Endothelial cell of umbilical vein (primary cell): ENCODE results near the gene BACH2. TPM values are rescaled to one million over a fixed set of nuclear protein-coding genes. Genes with fewer than 3 reads are reported as not detected.

Experiments used
- BruUV-seq: library from RNA; stranded (reverse); fragments of 400-500 nt; replicated peaks from 2 replicates; lab custom pipeline; 2021; lab: Mats Ljungman, UMichigan
- CTCF ChIA-PET: fragments of 300-600, 350-600 bp; sonication (Branson Sonifier 250); formaldehyde crosslinking; loops from one replicate; lab custom pipeline; 2021; ENCODE audit warnings: antibody characterized with exemption, inconsistent platforms; lab: Charles Lee
- POLR2A ChIA-PET: fragments of 300-600, 350-600 bp; sonication (Branson Sonifier 250); formaldehyde crosslinking; loops from one replicate; lab custom pipeline; 2021; ENCODE audit warnings: antibody characterized with exemption, inconsistent platforms; lab: Charles Lee
- DNase-seq: peaks from one replicate; pipeline ENCODE4 v3.0.0-alpha.2; 2011; ENCODE audit warnings: low read depth, low spot score
- FAIRE-seq: peaks from 2 replicates; lab custom pipeline; 2011; peaks lifted over from hg19 to GRCh38; lab: Jason Lieb, UNC
- H2AFZ ChIP-seq: 2 replicates; pipeline ENCODE4 v1.6.0; 2012; ENCODE audit warnings: low read depth, low read length, control low read depth, inconsistent platforms
- H3K27ac ChIP-seq: 2 replicates; pipeline ENCODE4 v1.5.1; 2011; ENCODE audit warnings: low read depth, mild to moderate bottlenecking, control low read depth, low read length, moderate library complexity; ENCODE audit not compliant: insufficient read depth
- H3K27me3 ChIP-seq, 2 experiments: 2 replicates each; pipeline versions ENCODE4 v1.6.0 to v1.6.1; 2011; ENCODE audit warnings: low read length in 2 of 2, mixed read lengths in 1 of 2; ENCODE audit not compliant: control insufficient read depth in 2 of 2, insufficient read depth in 2 of 2
- H3K36me3 ChIP-seq, 2 experiments: 2 replicates in 1 of 2; 3 replicates in 1 of 2; pipeline ENCODE4 v1.5.1; 2011; ENCODE audit warnings: low read length in 2 of 2, mild to moderate bottlenecking in 1 of 2, moderate library complexity in 1 of 2; ENCODE audit not compliant: control insufficient read depth in 2 of 2, insufficient read depth in 2 of 2; ENCODE audit errors: extremely low read depth in 1 of 2
- H3K4me1 ChIP-seq: 3 replicates; pipeline ENCODE4 v1.5.1; 2011; ENCODE audit warnings: mild to moderate bottlenecking, low read length; ENCODE audit not compliant: control insufficient read depth, insufficient read depth; ENCODE audit errors: extremely low read depth
- H3K4me2 ChIP-seq: 2 replicates; pipeline ENCODE4 v1.6.1; 2011; ENCODE audit warnings: low read length, control low read depth, mixed read lengths; ENCODE audit not compliant: insufficient read depth
- H3K4me3 ChIP-seq, 3 experiments: fragments of 200-600 bp in 1 of 3; sonication (generic), shearing (Covaris generic) in 1 of 3; replicated peaks in 1 of 3; 2 replicates each; pipeline ENCODE4 v1.5.1; 2011 to 2016; ENCODE audit warnings: control low read depth in 3 of 3, low read length in 3 of 3, mild to moderate bottlenecking in 2 of 3, inconsistent platforms in 1 of 3, low read depth in 1 of 3, moderate library complexity in 1 of 3; ENCODE audit not compliant: insufficient read depth in 1 of 3
- H3K79me2 ChIP-seq: 2 replicates; pipeline ENCODE4 v1.6.0; 2012; ENCODE audit warnings: low read length, inconsistent platforms; ENCODE audit not compliant: control insufficient read depth, insufficient read depth
- H3K9ac ChIP-seq: replicated peaks from 2 replicates; pipeline ENCODE3; 2011; ENCODE audit warnings: low read length, control low read depth; ENCODE audit not compliant: insufficient read depth; ENCODE audit errors: extremely low read depth
- H3K9me1 ChIP-seq: replicated peaks from 3 replicates; pipeline ENCODE4 v1.6.0; 2011; ENCODE audit warnings: mild to moderate bottlenecking, low read length; ENCODE audit not compliant: control insufficient read depth, insufficient read depth; ENCODE audit errors: extremely low read depth
- H3K9me3 ChIP-seq: replicated peaks from 2 replicates; pipeline ENCODE4 v1.5.1; 2012; ENCODE audit warnings: low read length, inconsistent platforms; ENCODE audit not compliant: control insufficient read depth, insufficient read depth
- H4K20me1 ChIP-seq: replicated peaks from 2 replicates; pipeline ENCODE3; 2011; ENCODE audit warnings: mild to moderate bottlenecking, low read length; ENCODE audit not compliant: control insufficient read depth, insufficient read depth; ENCODE audit errors: extremely low read depth
- CTCF ChIP-seq, 2 donors: IDR thresholded peaks; 1 replicate in 1 of 2; 2 replicates in 1 of 2; pipeline ENCODE4 v1.5.1; 2011; ENCODE audit warnings: low read length in 2 of 2, mild to moderate bottlenecking in 2 of 2, moderate library complexity in 2 of 2, control low read depth in 1 of 2, inconsistent platforms in 1 of 2, low read depth in 1 of 2; ENCODE audit not compliant: insufficient read depth in 1 of 2; ENCODE audit errors: extremely low read depth in 1 of 2
- EZH2 ChIP-seq: IDR thresholded peaks from 2 replicates; pipeline ENCODE4 v1.6.1; 2012; ENCODE audit warnings: borderline replicate concordance, low read depth, mild to moderate bottlenecking, moderate library complexity, low read length, inconsistent platforms; ENCODE audit not compliant: severe bottlenecking
- FOS ChIP-seq: IDR thresholded peaks from 2 replicates; pipeline ENCODE4 v1.6.1; 2011; ENCODE audit warnings: mild to moderate bottlenecking, low read length, moderate library complexity, borderline replicate concordance; ENCODE audit not compliant: insufficient read depth
- GATA2 ChIP-seq: IDR thresholded peaks from 2 replicates; pipeline ENCODE4 v1.7.0; 2011; ENCODE audit warnings: low read depth, mild to moderate bottlenecking, moderate library complexity, mixed read lengths, low read length; ENCODE audit not compliant: insufficient read length, insufficient read depth
- JUN ChIP-seq: IDR thresholded peaks from 2 replicates; pipeline ENCODE4 v1.6.1; 2011; ENCODE audit warnings: borderline replicate concordance, low read depth; ENCODE audit not compliant: insufficient read length, insufficient read depth
- MAX ChIP-seq: IDR thresholded peaks from 2 replicates; pipeline ENCODE4 v1.6.1; 2011; ENCODE audit not compliant: insufficient read depth, insufficient read length
- MYC ChIP-seq: IDR thresholded peaks from one replicate; pipeline ENCODE4 v1.6.1; 2011; ENCODE audit warnings: mild to moderate bottlenecking, low read depth, low read length
- POLR2A ChIP-seq: IDR thresholded peaks from 2 replicates; pipeline ENCODE4 v1.6.1; 2012; ENCODE audit warnings: low read depth, mild to moderate bottlenecking, control low read depth, low read length
- POLR2AphosphoS5 ChIP-seq: IDR thresholded peaks from 2 replicates; pipeline ENCODE4 v1.6.1; 2012; ENCODE audit warnings: low read depth, mild to moderate bottlenecking, control low read depth, low read length, moderate library complexity; ENCODE audit not compliant: insufficient read depth
- dilution Hi-C: fragments of 300-500 bp; cut with MboI; formaldehyde crosslinking; loops from one replicate; pipeline ENCODE4 v1.15.0; 2019; ENCODE audit warnings: low sequenced_read_pairs; ENCODE audit not compliant: extremely low pct_ligation_motif_present
- intact Hi-C: fragments of 100-400 bp; cut with micrococcal nuclease; formaldehyde crosslinking; loops from one replicate; pipeline ENCODE4 v1.10.0; 2022
- polyA plus RNA-seq, 4 experiments: library from polyadenylated mRNA; depleted of rRNA in 3 of 4; stranded (reverse) in 3 of 4; unstranded in 1 of 4; fragments of >200 nt; gene quantifications; 2 replicates each; pipeline versions ENCODE4 v1.2.1 to v1.2.3, GENCODE V29; 2011 to 2012; ENCODE audit warnings: missing spikeins in 1 of 4
- total RNA-seq: library from RNA; stranded (reverse); gene quantifications from 2 replicates; pipeline ENCODE4 v1.2.3, GENCODE V29; 2021

BACH2 gene
- total and polyA plus RNA-seq, 2 donors (not counting 3 experiments of a cell fraction or from before 2014, with no cell fraction given): 1.7 to 5.6 TPM

GRCh38 chr6:90297867-90298381 lies 1.3 kb upstream of the BACH2 start:
- TF ChIP-seq GATA2: no peak
- TF ChIP-seq MAX: no peak
- no peak for TF ChIP-seq CTCF (IDR thresholded peaks at IDR 0.05; ENCODE audit: extremely low read depth in 1 of 2, insufficient read depth in 1 of 2, low read depth in 1 of 2, low read length in 2 of 2)
- TF ChIP-seq FOS: no peak
- TF ChIP-seq JUN: no peak
- no peak for TF ChIP-seq MYC
- no peak for TF ChIP-seq POLR2A
- no peak for TF ChIP-seq EZH2
- no peak for TF ChIP-seq POLR2AphosphoS5
- intact Hi-C loops (loop anchor here (2.0 kb wide), 2 partner anchors 113 to 357 kb away; no protein-coding TSS in a partner anchor), dilution Hi-C loops (no loop called here)
- DNase-seq (no peak), FAIRE-seq (no peak)
- ChIA-PET CTCF (interaction anchor here (0.6 to 4.2 kb wide), 8 partner anchors 14 to 357 kb away, joined by 3 to 27 read pairs (median 3); no protein-coding TSS in a partner anchor), POLR2A (no interaction called here)
- Histone ChIP-seq H3K27ac (no peak overlapping the region), H3K36me3 (no peaks in the 10 kb centered on the region), H3K9ac (no peak overlapping the region), H3K79me2 (no peaks in the 10 kb centered on the region), H2AFZ (no peak overlapping the region), H4K20me1 (no peaks in the 10 kb centered on the region), H3K9me3 (no peaks in the 10 kb centered on the region), H3K4me1 (peaks cover 6% of the 10 kb centered on the region), H3K9me1 (no peaks in the 10 kb centered on the region), H3K4me2 (no peak overlapping the region), H3K27me3 (peaks cover 16 to 51% of the 10 kb centered on the region in 2 experiments), H3K4me3 (no peak overlapping the region)
- BruUV-seq: no TSS peak
